ENCODE measurements around the gene CDH22.

CDH22 gene

GRCh38 chr20:46188866-46189541 lies 119.3 kb downstream of the CDH22 start:
- no peak overlapping the region for H3K27ac ChIP-seq
- no peak for TF ChIP-seq CTCF (conservative IDR thresholded peaks at IDR 0.05)

- H3K27ac ChIP-seq, result no peak overlapping the region
- no peak for TF ChIP-seq CTCF (conservative IDR thresholded peaks at IDR 0.05)
Measured at GRCh38 chr20:46186210-46186609, 122.1 kb downstream of the CDH22 start.

GRCh38 chr20:46185353-46185752 lies 122.9 kb downstream of the CDH22 start:
- no peak for TF ChIP-seq CTCF (conservative IDR thresholded peaks at IDR 0.05)
- no peak overlapping the region for H3K27ac ChIP-seq

GRCh38 chr20:46183768-46184167 lies 124.5 kb downstream of the CDH22 start:
- no peak overlapping the region for H3K27ac ChIP-seq
- no peak for TF ChIP-seq CTCF (conservative IDR thresholded peaks at IDR 0.05)

GRCh38 chr20:46182276-46183200 lies 125.8 kb downstream of the CDH22 start:
- H3K27ac ChIP-seq, result no peak overlapping the region
- no peak for TF ChIP-seq CTCF (conservative IDR thresholded peaks at IDR 0.05)

GRCh38 chr20:46179862-46180261 lies 128.4 kb downstream of the CDH22 start:
- no peak for TF ChIP-seq CTCF (conservative IDR thresholded peaks at IDR 0.05)
- no peak overlapping the region for H3K27ac ChIP-seq

GRCh38 chr20:46178891-46179290 lies 129.4 kb downstream of the CDH22 start:
- TF ChIP-seq CTCF (conservative IDR thresholded peaks at IDR 0.05), result no peak
- H3K27ac ChIP-seq, result no peak overlapping the region

Measured in VCaP (cell line).